ENCODE data around the gene H1-8. TPM values are rescaled to one million over a fixed set of nuclear protein-coding genes. Genes with fewer than 3 reads are reported as not detected.

H1-8 gene
- total RNA-seq, 1 experiment from 2014 or later, result not detected

DNA sequence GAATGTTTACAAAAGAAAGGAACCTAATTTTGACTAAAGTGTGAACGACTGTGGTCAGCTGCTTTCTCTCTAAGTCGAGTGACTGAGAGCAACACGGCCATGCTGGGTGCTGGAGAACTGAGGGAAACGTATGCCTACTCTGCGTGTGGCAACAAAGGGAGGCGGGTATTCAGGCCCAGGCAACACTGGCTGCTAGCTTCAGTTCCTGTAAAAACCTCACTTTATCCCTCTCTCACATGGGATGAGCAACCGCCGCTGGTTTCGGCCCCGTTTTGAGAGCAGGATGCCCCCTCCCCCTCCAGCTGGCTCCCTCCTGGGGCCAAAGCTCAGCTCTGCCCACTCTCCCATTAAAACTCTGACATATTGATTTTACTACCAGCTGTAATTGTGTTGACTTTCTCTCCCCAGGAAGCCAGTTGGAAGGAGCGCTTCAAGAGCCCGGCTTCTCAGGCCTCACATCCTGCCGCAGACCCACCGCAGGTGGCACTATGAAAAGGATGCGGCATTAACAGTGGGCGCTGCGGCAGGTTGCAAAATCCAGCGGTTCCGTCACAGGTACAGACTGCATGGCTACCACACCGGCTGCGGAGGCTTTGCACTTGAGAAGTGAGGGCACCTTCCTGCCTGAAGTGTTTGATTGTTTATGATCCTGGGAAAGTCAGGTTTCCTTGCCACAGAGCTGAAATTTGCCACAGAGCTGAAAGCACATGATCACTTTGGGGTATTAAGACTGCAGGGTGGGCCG lies 50.8 kb downstream of the H1-8 start:
- no peaks in the 10 kb centered on the region; a peak in 1 of 7 replicates for H3K36me3 Mint-ChIP-seq (ENCODE audit: insufficient read depth in 1 of 3, low read depth in 3 of 3)
- no peak overlapping the region for H3K9ac ChIP-seq (ENCODE audit: extremely low read depth, insufficient read length, low read length)
- H2BK15ac ChIP-seq (ENCODE audit: low read depth, low read length), result no peak overlapping the region
- H3K4ac ChIP-seq (ENCODE audit: low read depth, low read length), result no peak overlapping the region
- H3K4me3 Mint-ChIP-seq, result peak overlapping the region; percentile 33 to 67
- no peak overlapping the region for H3T11ph ChIP-seq (ENCODE audit: low read length)
- H3K27ac Mint-ChIP-seq, result peak overlapping the region; percentile 18 to 92 (median 89); a peak in 5 of 7 replicates
- H3K9me3 Mint-ChIP-seq, result peaks cover 0 to 2% of the 10 kb centered on the region in 2 experiments; a peak in 1 of 5 replicates
- H3K4me1 ChIP-seq (ENCODE audit: insufficient read depth, low read length), result peaks cover 12% of the 10 kb centered on the region; the same call in 1 of the 2 replicates
- no peaks in the 10 kb centered on the region for H3K27me3 ChIP-seq (ENCODE audit: insufficient read depth, low read length)
- no peaks in the 10 kb centered on the region for H4K20me1 ChIP-seq (ENCODE audit: control insufficient read depth, insufficient read depth, insufficient read length)
- H2BK12ac ChIP-seq (ENCODE audit: insufficient read length, low read depth, low read length), result no peak overlapping the region
- H2BK5ac ChIP-seq (ENCODE audit: insufficient read length, low read length), result no peak overlapping the region
- no peak overlapping the region for H2AK5ac ChIP-seq (ENCODE audit: insufficient read length, low read length)
- H3K18ac ChIP-seq (ENCODE audit: insufficient read length, low read depth, low read length), result no peak overlapping the region
- H3K4me2 ChIP-seq (ENCODE audit: insufficient read depth, insufficient read length, low read length), result peak overlapping the region; percentile 21
- no peak overlapping the region for H4K8ac ChIP-seq (replicated peaks; ENCODE audit: insufficient read length, low read depth, low read length)
- WGBS (ENCODE audit: extremely low coverage, insufficient read length, low lambda C conversion rate), result no CpG with 5 or more reads among the region's 22 CpGs
- no peak overlapping the region for H4K5ac ChIP-seq (ENCODE audit: insufficient read length, low read depth, low read length)
- peaks cover 53 to 75% of the 10 kb centered on the region in 2 experiments for H3K4me1 Mint-ChIP-seq
- TF ChIP-seq, protein P1, sequence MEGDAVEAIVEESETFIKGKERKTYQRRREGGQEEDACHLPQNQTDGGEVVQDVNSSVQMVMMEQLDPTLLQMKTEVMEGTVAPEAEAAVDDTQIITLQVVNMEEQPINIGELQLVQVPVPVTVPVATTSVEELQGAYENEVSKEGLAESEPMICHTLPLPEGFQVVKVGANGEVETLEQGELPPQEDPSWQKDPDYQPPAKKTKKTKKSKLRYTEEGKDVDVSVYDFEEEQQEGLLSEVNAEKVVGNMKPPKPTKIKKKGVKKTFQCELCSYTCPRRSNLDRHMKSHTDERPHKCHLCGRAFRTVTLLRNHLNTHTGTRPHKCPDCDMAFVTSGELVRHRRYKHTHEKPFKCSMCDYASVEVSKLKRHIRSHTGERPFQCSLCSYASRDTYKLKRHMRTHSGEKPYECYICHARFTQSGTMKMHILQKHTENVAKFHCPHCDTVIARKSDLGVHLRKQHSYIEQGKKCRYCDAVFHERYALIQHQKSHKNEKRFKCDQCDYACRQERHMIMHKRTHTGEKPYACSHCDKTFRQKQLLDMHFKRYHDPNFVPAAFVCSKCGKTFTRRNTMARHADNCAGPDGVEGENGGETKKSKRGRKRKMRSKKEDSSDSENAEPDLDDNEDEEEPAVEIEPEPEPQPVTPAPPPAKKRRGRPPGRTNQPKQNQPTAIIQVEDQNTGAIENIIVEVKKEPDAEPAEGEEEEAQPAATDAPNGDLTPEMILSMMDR (conservative IDR thresholded peaks at IDR 0.05), result no peak
- no peaks in the 10 kb centered on the region; the same call in 1 of the 2 replicates for H3K79me2 ChIP-seq (ENCODE audit: insufficient read depth, low read length)
- no peak overlapping the region for H3K14ac ChIP-seq (ENCODE audit: insufficient read depth, low read length)
- peak; percentile 49 for DNase-seq
- H3K9me3 ChIP-seq (ENCODE audit: control insufficient read depth, low read depth, low read length), result no peaks in the 10 kb centered on the region
- H3K56ac ChIP-seq (ENCODE audit: insufficient read length, low read depth, low read length), result no peak overlapping the region
- no peaks in the 10 kb centered on the region for H3K79me1 ChIP-seq (ENCODE audit: insufficient read depth, low read depth, low read length, poor library complexity, severe bottlenecking)
- H2BK20ac ChIP-seq (ENCODE audit: low read depth, low read length, poor library complexity, severe bottlenecking), result no peak overlapping the region
- H2BK120ac ChIP-seq (ENCODE audit: low read depth, low read length, poor library complexity, severe bottlenecking), result no peak overlapping the region
- H4K91ac ChIP-seq (ENCODE audit: insufficient read length, low read depth, low read length), result no peak overlapping the region
- H3K27ac ChIP-seq (ENCODE audit: insufficient read length, low read depth, low read length), result no peak overlapping the region
- H3K23ac ChIP-seq (ENCODE audit: insufficient read length, low read depth, low read length), result no peak overlapping the region
- H3K27me3 Mint-ChIP-seq (ENCODE audit: low read depth), result no peaks in the 10 kb centered on the region
- H3K23me2 ChIP-seq (ENCODE audit: insufficient read length, low read depth, low read length, poor library complexity, severe bottlenecking), result no peaks in the 10 kb centered on the region
- no peak overlapping the region for H2AFZ ChIP-seq (ENCODE audit: low read length)

Data from H9 (cell line).